Loucy (cell line): ENCODE results near the gene UNC5C.

ENCODE experiments used
- H2AFZ ChIP-seq: fragments of 200-600 bp; sonication (generic); 2 replicates; pipeline ENCODE4 v1.6.0; 2016; ENCODE audit warnings: antibody characterized with exemption, mild to moderate bottlenecking, low read length, moderate library complexity
- H3F3A ChIP-seq: fragments of 200-600 bp; 2 replicates; pipeline ENCODE4 v1.6.0; 2016; ENCODE audit warnings: antibody characterized with exemption, low read depth, mild to moderate bottlenecking
- H3K27me3 ChIP-seq: fragments of 200-600 bp; sonication (generic); 2 replicates; pipeline ENCODE4 v1.6.1; 2014; ENCODE audit warnings: low read length, mild to moderate bottlenecking; ENCODE audit not compliant: insufficient read depth, poor library complexity, severe bottlenecking
- H3K36me3 ChIP-seq: fragments of 200-600 bp; sonication (generic); 2 replicates; pipeline ENCODE4 v1.6.1; 2016; ENCODE audit warnings: low read length; ENCODE audit not compliant: insufficient read depth
- H3K4me1 ChIP-seq: fragments of 200-600 bp; sonication (generic); 2 replicates; pipeline ENCODE4 v1.5.1; 2014; ENCODE audit warnings: low read length, mild to moderate bottlenecking; ENCODE audit not compliant: insufficient read depth, poor library complexity, severe bottlenecking
- H3K4me2 ChIP-seq: fragments of 200-600 bp; sonication (generic); 2 replicates; pipeline ENCODE4 v1.6.0; 2014; ENCODE audit warnings: antibody characterized with exemption, low read length, low read depth, mild to moderate bottlenecking; ENCODE audit not compliant: poor library complexity, severe bottlenecking
- H3K4me3 ChIP-seq: fragments of 200-600 bp; sonication (generic); 2 replicates; pipeline ENCODE4 v1.5.1; 2014; ENCODE audit warnings: low read length, mild to moderate bottlenecking, mixed read lengths; ENCODE audit not compliant: poor library complexity, severe bottlenecking
- H3K79me2 ChIP-seq: fragments of 200-600 bp; sonication (generic); 2 replicates; pipeline ENCODE4 v1.6.1; 2014; ENCODE audit warnings: low read length; ENCODE audit not compliant: insufficient read depth
- H3K9ac ChIP-seq: fragments of 200-600 bp; sonication (generic); 2 replicates; pipeline ENCODE4 v1.6.0; 2014; ENCODE audit warnings: mild to moderate bottlenecking, low read depth, low read length, moderate library complexity; ENCODE audit not compliant: poor library complexity, severe bottlenecking
- H3K9me2 ChIP-seq: fragments of 200-600 bp; sonication (generic); replicated peaks from 2 replicates; pipeline ENCODE4 v1.6.1; 2016; ENCODE audit warnings: low read depth, low read length, mixed read lengths
- H3K9me3 ChIP-seq: fragments of 200-600 bp; sonication (generic); 2 replicates; pipeline ENCODE4 v1.6.1; 2014; ENCODE audit warnings: mild to moderate bottlenecking, antibody characterized with exemption, low read length, low read depth; ENCODE audit not compliant: insufficient read depth
- H4K20me1 ChIP-seq: fragments of 200-600 bp; sonication (generic); 2 replicates; pipeline ENCODE4 v1.6.0; 2014; ENCODE audit warnings: antibody characterized with exemption, low read length, mild to moderate bottlenecking; ENCODE audit not compliant: insufficient read depth, poor library complexity, severe bottlenecking
- EZH2phosphoT487 ChIP-seq: fragments of 200-600 bp; IDR thresholded peaks from 2 replicates; pipeline ENCODE4 v1.6.1; 2018; ENCODE audit warnings: antibody characterized with exemption, mild to moderate bottlenecking, moderate library complexity, borderline replicate concordance
- TF ChIP-seq, protein P1 (sequence below): fragments of 200-600 bp; sonication (generic); conservative IDR thresholded peaks from 2 replicates; pipeline ENCODE4 v1.5.1; 2014; ENCODE audit warnings: mild to moderate bottlenecking, antibody characterized with exemption, low read length

The UNC5C gene

DNA sequence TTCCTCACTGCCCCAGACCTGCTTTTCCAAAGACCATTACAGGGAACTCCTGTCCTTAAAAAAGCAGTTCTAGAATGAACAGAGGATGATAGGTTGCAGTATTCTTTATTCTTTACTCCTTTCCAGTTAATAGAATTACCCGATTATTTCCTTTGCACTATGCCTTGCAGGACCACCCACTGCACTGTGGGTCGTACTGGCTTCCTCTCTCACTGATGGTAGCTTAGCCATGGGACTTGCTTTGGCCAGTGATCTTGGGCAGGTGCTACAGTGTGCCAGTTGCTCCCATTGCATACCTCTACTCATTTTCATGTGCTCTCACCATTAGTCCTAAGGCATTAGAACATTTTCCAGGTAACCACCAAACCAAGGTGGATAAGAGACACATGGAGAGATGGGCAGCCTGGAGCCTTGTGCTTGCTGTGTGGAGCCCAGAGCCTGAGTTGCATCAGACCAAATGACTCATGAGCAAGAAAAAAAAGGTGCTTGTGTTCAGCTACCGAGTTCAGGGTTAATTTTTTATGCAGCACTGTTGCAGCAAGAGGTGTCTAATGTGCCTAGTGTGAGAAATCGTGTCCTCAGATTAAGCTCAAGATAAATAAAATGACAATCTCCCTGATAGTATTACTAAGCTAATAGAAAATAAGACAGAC, 7.6 kb upstream of the UNC5C start:
- Histone ChIP-seq H3K79me2 (no peaks in the 10 kb centered on the region), H3K27me3 (no peaks in the 10 kb centered on the region), H3K4me1 (no peaks in the 10 kb centered on the region), H3K9ac (no peak overlapping the region), H3F3A (no peaks in the 10 kb centered on the region), H3K4me3 (no peak overlapping the region), H4K20me1 (no peaks in the 10 kb centered on the region), H3K36me3 (no peaks in the 10 kb centered on the region), H2AFZ (no peak overlapping the region), H3K4me2 (no peak overlapping the region), H3K9me3 (no peaks in the 10 kb centered on the region), H3K9me2 (no peaks in the 10 kb centered on the region)
- no peak for TF ChIP-seq EZH2phosphoT487
- TF ChIP-seq, protein P1, sequence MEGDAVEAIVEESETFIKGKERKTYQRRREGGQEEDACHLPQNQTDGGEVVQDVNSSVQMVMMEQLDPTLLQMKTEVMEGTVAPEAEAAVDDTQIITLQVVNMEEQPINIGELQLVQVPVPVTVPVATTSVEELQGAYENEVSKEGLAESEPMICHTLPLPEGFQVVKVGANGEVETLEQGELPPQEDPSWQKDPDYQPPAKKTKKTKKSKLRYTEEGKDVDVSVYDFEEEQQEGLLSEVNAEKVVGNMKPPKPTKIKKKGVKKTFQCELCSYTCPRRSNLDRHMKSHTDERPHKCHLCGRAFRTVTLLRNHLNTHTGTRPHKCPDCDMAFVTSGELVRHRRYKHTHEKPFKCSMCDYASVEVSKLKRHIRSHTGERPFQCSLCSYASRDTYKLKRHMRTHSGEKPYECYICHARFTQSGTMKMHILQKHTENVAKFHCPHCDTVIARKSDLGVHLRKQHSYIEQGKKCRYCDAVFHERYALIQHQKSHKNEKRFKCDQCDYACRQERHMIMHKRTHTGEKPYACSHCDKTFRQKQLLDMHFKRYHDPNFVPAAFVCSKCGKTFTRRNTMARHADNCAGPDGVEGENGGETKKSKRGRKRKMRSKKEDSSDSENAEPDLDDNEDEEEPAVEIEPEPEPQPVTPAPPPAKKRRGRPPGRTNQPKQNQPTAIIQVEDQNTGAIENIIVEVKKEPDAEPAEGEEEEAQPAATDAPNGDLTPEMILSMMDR: no peak

DNA sequence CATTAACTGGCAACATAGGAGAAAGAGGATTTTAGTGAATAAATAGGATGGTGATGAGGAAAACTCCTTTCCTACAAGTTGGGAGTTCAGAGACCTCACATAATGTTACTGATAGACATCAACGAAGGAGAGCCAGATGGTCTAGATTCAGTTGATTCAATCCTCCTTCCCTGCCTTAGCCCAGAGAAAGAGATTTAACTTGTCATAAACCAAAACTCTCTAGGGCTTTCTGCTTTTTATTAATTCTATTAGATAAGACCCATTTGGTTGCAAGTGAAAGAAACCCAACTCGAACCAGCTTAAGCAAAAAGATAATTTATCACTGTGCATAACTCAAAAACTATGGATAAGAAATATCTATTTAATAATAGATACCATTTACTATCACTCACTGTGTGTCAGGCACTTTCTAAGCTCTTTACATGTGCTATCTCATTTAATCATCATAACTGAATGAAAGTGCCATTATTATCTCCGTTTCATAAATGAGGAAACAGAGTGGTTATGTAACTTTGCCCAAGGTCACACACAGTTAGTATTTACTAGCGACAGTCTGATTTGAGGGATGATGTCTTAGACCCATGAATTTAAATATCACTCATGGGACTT, 4.3 kb upstream of the UNC5C start:
- no peak overlapping the region for H3K4me2 ChIP-seq
- H3K9me3 ChIP-seq: no peaks in the 10 kb centered on the region
- no peaks in the 10 kb centered on the region for H3K36me3 ChIP-seq
- no peak overlapping the region for H3K9ac ChIP-seq
- no peak overlapping the region for H3K4me3 ChIP-seq
- TF ChIP-seq, protein P1: no peak
- TF ChIP-seq EZH2phosphoT487: no peak
- H3K4me1 ChIP-seq: peaks cover 16% of the 10 kb centered on the region
- no peaks in the 10 kb centered on the region for H3F3A ChIP-seq
- no peaks in the 10 kb centered on the region for H3K79me2 ChIP-seq
- H4K20me1 ChIP-seq: no peaks in the 10 kb centered on the region
- no peaks in the 10 kb centered on the region for H3K9me2 ChIP-seq
- H2AFZ ChIP-seq: no peak overlapping the region
- H3K27me3 ChIP-seq: peaks cover 23% of the 10 kb centered on the region

DNA sequence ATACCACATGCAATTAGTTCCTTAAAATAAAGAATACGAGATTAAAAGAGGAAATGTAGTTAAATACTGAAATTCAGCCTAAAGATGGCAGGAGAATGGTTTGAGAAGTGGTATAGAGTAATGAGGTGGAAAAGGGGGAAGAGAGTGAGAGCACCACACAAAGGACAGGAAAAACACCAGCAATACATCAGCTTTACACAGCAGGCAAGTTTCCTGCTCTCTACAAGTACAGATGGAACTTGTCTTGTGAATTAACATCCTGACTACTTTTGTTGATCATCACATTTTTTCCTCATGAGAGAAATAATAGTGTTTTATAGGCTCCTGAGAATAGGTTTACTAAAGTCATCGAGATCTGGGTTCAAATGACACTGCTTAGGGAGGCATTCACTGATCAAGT, 2.9 kb upstream of the UNC5C start:
- Histone ChIP-seq H3K4me1 (peaks cover 16% of the 10 kb centered on the region), H3K9me3 (no peaks in the 10 kb centered on the region), H3F3A (no peaks in the 10 kb centered on the region), H3K9me2 (no peaks in the 10 kb centered on the region), H3K4me2 (no peak overlapping the region), H2AFZ (no peak overlapping the region), H3K4me3 (no peak overlapping the region), H3K9ac (no peak overlapping the region), H3K27me3 (peaks cover 23% of the 10 kb centered on the region), H3K79me2 (no peaks in the 10 kb centered on the region), H3K36me3 (no peaks in the 10 kb centered on the region), H4K20me1 (no peaks in the 10 kb centered on the region)
- no peak for TF ChIP-seq EZH2phosphoT487
- TF ChIP-seq, protein P1: no peak
